ENCODE data around the gene PHLPP1.

Gene PHLPP1

DNA sequence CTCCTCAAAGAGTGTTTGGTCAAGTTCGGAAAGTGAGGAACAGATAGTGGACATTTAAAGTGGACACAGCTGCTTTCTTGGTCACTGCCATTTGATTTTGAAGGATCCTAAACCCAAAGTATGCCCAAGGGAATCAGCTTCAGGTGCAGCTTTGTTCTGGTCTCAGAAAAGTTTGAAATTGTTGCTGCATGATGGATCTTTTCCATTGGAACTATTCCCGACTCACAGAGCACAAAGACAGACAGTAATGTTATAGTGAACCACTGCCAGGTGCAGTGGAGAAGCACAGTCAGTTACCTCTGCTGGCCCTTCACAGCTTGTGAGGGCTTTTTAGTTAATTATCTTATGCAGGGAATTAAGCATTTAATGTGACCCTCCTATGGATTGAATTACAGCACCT is 301.7 kb downstream of the PHLPP1 start (continued):
- no peak for TF ChIP-seq ZNF311 (tag by site-specific recombination; IDR thresholded peaks at IDR 0.05; ENCODE audit: borderline replicate concordance)
- no peak for TF ChIP-seq ZNF670 (tag by site-specific recombination; IDR thresholded peaks at IDR 0.05; ENCODE audit: low read depth)
- TF ChIP-seq ZNF211 (tag by site-specific recombination; IDR thresholded peaks at IDR 0.05; ENCODE audit: low read depth), result no peak
- TF ChIP-seq ZNF426 (tag by site-specific recombination; IDR thresholded peaks at IDR 0.05), result no peak
- no peak for TF ChIP-seq PRDM1 (tag by site-specific recombination; IDR thresholded peaks at IDR 0.05)
- TF ChIP-seq, protein P1, sequence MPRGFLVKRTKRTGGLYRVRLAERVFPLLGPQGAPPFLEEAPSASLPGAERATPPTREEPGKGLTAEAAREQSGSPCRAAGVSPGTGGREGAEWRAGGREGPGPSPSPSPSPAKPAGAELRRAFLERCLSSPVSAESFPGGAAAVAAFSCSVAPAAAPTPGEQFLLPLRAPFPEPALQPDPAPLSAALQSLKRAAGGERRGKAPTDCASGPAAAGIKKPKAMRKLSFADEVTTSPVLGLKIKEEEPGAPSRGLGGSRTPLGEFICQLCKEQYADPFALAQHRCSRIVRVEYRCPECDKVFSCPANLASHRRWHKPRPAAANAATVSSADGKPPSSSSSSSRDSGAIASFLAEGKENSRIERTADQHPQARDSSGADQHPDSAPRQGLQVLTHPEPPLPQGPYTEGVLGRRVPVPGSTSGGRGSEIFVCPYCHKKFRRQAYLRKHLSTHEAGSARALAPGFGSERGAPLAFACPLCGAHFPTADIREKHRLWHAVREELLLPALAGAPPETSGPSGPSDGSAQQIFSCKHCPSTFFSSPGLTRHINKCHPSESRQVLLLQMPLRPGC (tag by site-specific recombination; IDR thresholded peaks at IDR 0.05), result no peak
- no peak for TF ChIP-seq OVOL3 (tag by site-specific recombination; IDR thresholded peaks at IDR 0.05)
- TF ChIP-seq, protein P2, sequence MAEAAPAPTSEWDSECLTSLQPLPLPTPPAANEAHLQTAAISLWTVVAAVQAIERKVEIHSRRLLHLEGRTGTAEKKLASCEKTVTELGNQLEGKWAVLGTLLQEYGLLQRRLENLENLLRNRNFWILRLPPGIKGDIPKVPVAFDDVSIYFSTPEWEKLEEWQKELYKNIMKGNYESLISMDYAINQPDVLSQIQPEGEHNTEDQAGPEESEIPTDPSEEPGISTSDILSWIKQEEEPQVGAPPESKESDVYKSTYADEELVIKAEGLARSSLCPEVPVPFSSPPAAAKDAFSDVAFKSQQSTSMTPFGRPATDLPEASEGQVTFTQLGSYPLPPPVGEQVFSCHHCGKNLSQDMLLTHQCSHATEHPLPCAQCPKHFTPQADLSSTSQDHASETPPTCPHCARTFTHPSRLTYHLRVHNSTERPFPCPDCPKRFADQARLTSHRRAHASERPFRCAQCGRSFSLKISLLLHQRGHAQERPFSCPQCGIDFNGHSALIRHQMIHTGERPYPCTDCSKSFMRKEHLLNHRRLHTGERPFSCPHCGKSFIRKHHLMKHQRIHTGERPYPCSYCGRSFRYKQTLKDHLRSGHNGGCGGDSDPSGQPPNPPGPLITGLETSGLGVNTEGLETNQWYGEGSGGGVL (tag by site-specific recombination; IDR thresholded peaks at IDR 0.05), result no peak
- no peak for TF ChIP-seq RBAK (tag by site-specific recombination; IDR thresholded peaks at IDR 0.05)
- no peak for TF ChIP-seq ZNF133 (tag by site-specific recombination; IDR thresholded peaks at IDR 0.05)
- TF ChIP-seq ZNF658 (tag by site-specific recombination; IDR thresholded peaks at IDR 0.05), result no peak
- no peak for TF ChIP-seq ZNF394 (tag by site-specific recombination; IDR thresholded peaks at IDR 0.05; ENCODE audit: borderline replicate concordance)
- TF ChIP-seq ZNF404 (tag by site-specific recombination; IDR thresholded peaks at IDR 0.05), result no peak
- TF ChIP-seq, protein P3, sequence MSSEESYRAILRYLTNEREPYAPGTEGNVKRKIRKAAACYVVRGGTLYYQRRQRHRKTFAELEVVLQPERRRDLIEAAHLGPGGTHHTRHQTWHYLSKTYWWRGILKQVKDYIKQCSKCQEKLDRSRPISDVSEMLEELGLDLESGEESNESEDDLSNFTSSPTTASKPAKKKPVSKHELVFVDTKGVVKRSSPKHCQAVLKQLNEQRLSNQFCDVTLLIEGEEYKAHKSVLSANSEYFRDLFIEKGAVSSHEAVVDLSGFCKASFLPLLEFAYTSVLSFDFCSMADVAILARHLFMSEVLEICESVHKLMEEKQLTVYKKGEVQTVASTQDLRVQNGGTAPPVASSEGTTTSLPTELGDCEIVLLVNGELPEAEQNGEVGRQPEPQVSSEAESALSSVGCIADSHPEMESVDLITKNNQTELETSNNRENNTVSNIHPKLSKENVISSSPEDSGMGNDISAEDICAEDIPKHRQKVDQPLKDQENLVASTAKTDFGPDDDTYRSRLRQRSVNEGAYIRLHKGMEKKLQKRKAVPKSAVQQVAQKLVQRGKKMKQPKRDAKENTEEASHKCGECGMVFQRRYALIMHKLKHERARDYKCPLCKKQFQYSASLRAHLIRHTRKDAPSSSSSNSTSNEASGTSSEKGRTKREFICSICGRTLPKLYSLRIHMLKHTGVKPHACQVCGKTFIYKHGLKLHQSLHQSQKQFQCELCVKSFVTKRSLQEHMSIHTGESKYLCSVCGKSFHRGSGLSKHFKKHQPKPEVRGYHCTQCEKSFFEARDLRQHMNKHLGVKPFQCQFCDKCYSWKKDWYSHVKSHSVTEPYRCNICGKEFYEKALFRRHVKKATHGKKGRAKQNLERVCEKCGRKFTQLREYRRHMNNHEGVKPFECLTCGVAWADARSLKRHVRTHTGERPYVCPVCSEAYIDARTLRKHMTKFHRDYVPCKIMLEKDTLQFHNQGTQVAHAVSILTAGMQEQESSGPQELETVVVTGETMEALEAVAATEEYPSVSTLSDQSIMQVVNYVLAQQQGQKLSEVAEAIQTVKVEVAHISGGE (tag by site-specific recombination; conservative IDR thresholded peaks at IDR 0.05; ENCODE audit: low read depth), result no peak

DNA sequence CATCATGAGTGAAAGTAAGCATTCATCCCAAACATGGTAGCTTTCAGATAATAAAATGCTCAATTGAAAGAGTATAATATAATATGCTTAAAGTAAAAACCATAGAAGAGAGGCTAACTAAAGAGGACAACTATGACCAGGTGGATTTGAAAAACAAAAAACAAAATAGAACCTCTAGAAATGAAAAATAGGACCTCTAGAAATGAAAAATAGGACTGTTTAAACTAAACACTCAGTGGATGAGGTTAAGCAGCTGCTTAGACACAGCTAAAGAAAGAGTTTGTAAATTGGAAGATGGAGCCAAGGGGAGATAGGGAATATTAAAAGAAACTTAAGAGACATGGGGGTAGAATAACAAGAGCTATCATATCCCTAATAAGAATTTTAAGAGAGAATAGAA is 302.6 kb downstream of the PHLPP1 start:
- POLR2A ChIA-PET, result no interaction called here
- Histone ChIP-seq H3K4me3 (ENCODE audit: low read depth, low read length) (no peak overlapping the region), H3K4me1 (ENCODE audit: control insufficient read depth, insufficient read depth, low read length) (no peaks in the 10 kb centered on the region), H3K36me3 (ENCODE audit: control insufficient read depth in 2 of 2, insufficient read depth in 1 of 2, low read length in 2 of 2) (no peaks in the 10 kb centered on the region), H3K27ac (ENCODE audit: extremely low read depth, low read depth, low read length) (no peak overlapping the region), H3K9me3 (ENCODE audit: control insufficient read depth, insufficient read depth, low read depth, low read length) (no peaks in the 10 kb centered on the region)
- TF ChIP-seq SETDB1 (IDR thresholded peaks at IDR 0.05; ENCODE audit: insufficient read length, low read length) (peak; percentile 31), ZBTB21 (tag by site-specific recombination; IDR thresholded peaks at IDR 0.05) (no peak)
- CTCF ChIA-PET, result interaction anchor here (0.6 to 4.7 kb wide), 25 partner anchors 9 to 561 kb away, joined by 3 to 119 read pairs (median 4); no protein-coding TSS in a partner anchor

DNA sequence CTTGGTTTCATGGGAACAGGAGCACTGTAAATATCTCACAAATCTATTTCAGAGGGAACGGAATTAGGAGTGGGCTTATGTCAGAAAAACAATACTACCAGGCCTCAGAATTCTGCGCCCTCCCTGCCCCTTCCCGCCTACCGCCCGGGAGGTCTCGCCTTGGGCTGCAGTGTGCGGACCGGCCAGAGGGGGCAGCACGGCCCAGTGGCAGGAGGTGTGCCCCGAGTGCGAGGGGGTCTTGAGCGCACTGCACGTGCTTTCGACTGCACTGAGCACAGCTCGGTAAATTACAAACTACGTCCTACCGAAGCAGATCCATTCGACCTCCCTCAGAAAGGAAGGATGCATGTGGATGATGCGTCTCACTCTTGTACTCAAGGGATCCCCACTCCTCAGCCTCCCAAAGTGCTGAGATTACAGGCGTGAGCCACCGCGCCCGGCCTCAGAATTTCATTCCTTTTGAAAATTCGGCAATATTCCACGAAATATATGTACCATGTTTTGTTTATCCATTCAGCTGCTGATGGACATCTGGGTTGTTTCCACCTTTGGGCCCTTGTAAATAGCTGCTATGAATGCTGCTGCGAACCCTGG is 307.2 kb downstream of the PHLPP1 start:
- no peaks in the 10 kb centered on the region for H3K36me3 ChIP-seq (ENCODE audit: control insufficient read depth in 2 of 2, insufficient read depth in 1 of 2, low read length in 2 of 2)
- H3K27ac ChIP-seq (ENCODE audit: extremely low read depth, low read depth, low read length), result no peak overlapping the region
- CTCF ChIA-PET, result interaction anchor here (0.6 to 2.0 kb wide), 12 partner anchors 9 to 420 kb away, joined by 3 to 8 read pairs (median 3); no protein-coding TSS in a partner anchor
- H3K9me3 ChIP-seq (ENCODE audit: control insufficient read depth, insufficient read depth, low read depth, low read length), result no peaks in the 10 kb centered on the region
- POLR2A ChIA-PET, result no interaction called here
- TF ChIP-seq ZNF404 (tag by site-specific recombination; IDR thresholded peaks at IDR 0.05), result no peak
- H3K4me3 ChIP-seq (ENCODE audit: low read depth, low read length), result no peak overlapping the region
- H3K4me1 ChIP-seq (ENCODE audit: control insufficient read depth, insufficient read depth, low read length), result no peaks in the 10 kb centered on the region
